NCI-H526 (cell line): ENCODE measurements around the gene RBBP4.
"Not testable (repeated sequence)": the region's sequence is repeated elsewhere in the genome, so short reads cannot be mapped to it uniquely, and the experiment has no call there.

Source experiments
- DNase-seq, 2 experiments: peaks; one replicate each; lab custom pipeline; 2025; lab: John Stamatoyannopoulos, UW

The RBBP4 gene

GRCh38 chr1:32693455-32694174 is 42.6 kb downstream of the RBBP4 start:
- no peak for DNase-seq

DNA sequence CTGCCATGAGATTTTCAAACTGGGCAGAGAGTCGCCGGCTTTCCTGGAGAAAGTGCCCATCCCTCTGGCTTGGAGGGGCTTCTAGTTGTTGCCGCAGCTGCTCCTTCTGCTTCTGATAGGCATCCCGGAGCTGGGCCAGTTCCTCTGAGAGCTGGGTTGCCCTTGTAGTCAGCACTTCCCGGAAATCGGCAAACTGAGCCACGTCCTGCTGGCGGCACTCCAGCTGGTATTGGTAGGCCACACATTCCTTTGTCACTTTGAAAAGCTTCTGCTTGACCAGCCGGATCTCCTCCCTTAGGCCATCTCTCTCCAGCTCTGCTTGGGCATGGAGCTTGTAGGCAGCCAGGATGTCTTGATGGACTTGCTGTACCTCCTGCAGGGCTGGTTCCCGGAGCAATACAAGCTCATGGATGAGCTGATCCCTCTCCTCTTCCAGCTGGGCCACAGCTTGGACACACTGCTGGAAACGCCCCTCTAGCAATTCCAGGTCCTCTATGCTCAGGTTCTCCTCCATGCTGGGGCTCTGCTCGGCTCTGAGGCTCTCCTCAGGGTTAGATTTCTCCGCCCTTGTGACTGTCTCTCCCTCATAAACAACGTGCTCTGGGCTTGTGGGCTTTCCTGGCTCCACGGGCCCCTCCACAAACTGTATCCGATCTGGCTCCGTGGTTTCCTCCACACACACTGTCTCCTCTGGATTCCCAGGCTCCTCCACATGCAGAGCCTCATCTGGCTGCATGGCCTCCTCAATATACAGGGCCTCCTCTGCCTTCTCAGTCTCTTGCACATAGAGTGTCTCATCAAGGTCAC is 44.3 kb downstream of the RBBP4 start:
- no peak for DNase-seq

GRCh38 chr1:32696041-32696440 is 45.0 kb downstream of the RBBP4 start:
- no peak for DNase-seq

- DNase-seq, result not testable (repeated sequence)
Measured at GRCh38 chr1:32696996-32697395, 46.0 kb downstream of the RBBP4 start.

- no peak for DNase-seq
Measured at GRCh38 chr1:32701421-32701911, 50.5 kb downstream of the RBBP4 start.

DNA sequence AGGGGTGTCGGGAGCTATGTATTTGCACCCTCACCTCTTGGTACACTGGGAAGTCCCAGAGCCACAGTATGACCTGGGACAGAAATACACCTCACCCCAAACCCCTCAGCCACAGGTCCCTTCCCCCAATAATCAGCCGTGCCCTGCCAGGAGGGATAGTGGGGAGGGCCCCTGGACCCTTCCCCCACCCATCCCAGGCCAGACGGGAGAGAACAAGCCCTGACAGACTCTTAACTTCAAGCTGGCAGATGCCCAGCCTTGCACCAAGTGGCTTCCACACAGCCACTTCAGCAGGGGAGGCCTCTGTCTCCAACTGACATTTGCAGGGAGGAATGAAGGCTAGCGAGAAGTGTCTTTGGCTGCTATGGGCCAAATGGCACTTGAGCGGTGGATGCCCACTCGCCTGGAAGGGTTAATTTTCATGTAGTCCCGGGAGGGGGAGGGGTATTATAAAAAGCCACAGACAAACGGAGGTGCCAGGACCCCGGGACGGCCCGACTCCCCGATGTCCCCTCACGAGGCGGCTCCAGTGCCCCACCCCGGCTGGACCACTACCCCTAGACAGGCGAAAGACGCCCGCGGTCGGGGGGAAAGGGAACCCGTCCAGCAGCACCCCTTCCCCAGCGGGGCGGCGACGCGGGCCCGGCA is 51.1 kb downstream of the RBBP4 start:
- DNase-seq, result peak in 1 of 2 experiments; percentile 56

DNA sequence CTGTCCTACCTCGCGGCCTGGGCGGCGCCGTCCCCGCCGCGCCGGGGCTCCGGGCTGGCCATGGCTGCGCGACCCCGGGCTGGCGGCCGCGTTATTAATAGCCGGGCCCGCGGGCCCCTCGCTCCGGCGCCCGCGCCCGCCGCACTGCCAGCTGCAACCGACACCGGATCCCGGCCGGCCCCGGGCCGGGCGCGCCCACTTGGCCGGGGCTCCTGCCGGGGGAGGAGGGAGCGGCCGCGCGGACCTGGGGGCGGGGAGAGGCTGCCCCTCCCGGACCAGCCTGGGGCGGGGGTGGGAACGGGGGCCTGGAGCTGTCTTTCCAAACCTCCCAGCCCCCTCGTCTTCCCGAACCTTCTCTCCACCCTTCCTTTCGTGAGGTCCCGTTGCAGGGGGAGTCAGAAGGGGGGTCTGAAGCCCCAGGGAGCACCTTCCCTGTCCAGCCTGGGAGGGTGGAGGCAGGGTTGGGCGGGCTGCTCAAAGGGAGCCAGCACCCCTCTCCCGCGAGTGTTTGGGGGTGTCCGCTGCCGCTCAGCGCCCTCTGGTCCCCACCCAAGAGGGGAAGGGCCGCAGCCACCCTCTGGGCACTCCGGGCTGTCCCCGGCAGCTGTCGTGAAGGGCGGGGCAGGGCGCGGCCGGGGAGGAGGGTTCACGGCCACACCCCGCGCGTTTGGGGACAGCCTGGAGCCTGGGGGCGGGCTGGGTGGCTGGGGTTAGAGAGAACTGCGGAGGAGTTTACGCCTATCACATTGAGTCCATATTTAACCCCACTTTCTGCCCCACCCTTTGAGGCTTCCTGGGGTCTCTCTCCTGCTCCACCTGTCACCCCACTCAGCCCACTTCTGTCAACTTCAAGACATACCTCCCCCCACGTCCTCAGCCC is 51.8 kb downstream of the RBBP4 start, which contains the start of gene SYNC:
SYNC (minus strand) TSS at position 172 of the 880 bp plus-strand sequence; CDS start at position 62, 110 bp downstream.
- peak in 1 of 2 experiments; percentile 53 for DNase-seq

DNA sequence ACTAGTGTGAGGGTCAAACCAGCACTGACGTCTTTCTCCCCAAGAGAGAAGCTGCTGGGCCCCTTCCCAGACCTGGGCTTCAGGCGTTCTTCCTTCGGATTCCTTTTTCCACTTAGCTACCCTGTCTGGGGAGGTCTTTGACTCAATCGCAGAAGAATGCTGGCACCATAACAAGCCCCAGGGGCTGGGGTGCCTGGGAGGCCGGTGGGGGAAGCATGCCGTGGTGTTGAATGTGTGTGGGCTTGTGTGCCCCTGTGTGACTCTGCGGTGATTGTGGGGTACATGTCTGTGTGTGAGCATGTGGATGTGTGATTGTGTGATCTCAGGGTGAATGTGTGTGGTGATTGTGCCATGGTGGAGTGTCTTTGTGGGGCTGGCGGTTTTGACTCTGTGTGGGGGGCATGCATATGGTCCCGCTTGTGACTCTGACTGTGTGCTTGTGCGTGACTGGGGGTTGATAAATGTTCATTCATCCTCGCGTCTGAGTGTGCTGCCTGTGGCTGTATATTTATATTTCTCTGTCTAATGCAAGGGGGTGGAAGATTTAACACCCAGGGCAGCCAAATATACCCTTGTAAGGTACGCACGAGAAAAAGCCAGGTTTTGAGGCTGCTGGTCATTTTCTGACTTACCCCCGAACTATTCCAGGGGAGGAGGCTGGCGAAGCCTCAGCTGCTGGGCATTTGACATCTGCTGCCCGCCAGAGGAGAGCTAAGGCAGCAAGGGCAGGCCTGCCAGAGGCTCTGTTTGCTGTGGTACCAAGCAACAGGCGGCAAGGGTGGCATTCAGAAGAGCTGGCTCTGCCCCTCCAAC is 52.7 kb downstream of the RBBP4 start:
- DNase-seq, result no peak

DNA sequence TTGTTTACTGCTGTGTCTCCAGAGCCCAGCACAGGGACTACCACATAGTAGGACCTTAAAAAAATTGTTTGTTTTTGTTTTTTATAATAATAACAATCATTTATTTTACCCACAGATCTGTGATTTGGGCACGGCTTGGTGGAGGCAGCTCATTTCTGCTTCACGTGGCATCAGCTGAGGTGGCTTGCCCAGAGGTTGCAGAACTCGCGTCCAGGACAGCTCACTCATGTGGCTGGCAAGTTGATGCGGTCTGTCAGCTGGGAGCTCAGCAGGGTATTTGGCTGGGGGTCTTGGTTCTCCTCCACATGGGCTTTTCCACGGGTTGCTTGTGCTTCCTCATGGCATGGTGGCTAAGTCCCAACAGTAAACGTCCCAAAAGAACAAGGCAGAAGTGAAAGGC is 54.5 kb downstream of the RBBP4 start:
- no peak for DNase-seq

DNA sequence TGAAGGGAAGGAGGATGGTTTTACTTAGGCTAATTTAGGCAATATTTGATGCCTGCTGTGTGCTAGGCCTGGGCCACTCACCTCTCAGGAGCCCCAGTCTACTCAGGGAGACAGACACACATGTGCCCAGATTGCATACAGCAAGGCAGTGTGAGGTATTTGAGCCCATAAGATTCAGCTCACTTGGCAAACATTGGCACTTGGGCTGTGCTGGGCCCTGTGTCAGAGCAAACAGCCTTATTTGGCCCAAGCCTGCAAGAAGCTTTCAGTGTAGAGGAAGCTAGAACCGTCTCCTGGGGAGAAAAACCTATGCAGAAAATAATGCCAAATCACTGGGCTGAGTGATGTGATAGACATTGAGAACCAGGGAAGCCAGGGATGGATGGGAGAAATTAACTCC is 55.5 kb downstream of the RBBP4 start:
- DNase-seq, result no peak

DNA sequence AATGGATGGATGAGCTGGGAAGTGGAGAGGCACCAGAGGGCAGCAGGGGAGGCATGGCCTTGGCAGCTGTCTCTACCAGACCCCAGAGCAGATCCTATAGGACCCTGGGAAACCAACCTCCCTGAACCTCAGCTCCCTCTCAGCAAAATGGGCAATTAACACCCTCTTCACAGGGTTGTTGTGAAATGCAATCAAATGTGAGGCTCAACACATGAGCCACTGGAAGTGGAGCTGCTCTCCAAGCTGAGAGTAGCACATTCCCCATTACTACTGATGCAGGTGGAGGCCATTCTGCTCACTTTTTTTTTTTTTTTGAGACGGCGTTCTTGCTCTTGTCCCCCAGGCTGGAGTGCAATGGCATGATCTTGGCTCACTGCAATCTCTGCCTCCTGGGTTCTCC is 58.1 kb downstream of the RBBP4 start:
- no peak for DNase-seq

GRCh38 chr1:32709476-32709875 is 58.5 kb downstream of the RBBP4 start:
- no peak for DNase-seq

- DNase-seq, result not testable (repeated sequence)
Measured at GRCh38 chr1:32711221-32711620, 60.2 kb downstream of the RBBP4 start.

GRCh38 chr1:32713081-32713480 is 62.1 kb downstream of the RBBP4 start:
- no peak for DNase-seq

DNA sequence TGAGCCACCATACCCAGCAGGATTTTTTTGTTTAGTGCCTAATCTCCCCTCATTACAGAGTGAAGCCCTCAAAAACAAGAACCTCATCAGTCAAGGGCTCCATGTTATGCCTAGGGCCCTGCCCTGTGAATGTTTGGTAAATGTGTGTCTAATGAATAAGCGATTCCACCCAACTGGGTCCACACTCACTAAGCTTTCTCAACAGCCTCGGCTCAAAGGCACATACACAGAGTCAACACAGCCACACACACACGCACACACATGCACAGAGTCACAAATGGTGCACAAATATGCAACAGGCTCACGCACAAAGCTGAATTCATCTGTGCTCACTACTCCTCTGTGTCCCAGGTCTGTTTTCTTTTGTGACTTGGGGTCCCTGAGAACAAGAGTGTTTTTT is 63.3 kb downstream of the RBBP4 start:
- no peak for DNase-seq

- no peak for DNase-seq
Measured at GRCh38 chr1:32715901-32716311, 64.9 kb downstream of the RBBP4 start.

GRCh38 chr1:32716312-32717148 is 65.5 kb downstream of the RBBP4 start:
- peak; percentile 98 to 99 for DNase-seq

DNA sequence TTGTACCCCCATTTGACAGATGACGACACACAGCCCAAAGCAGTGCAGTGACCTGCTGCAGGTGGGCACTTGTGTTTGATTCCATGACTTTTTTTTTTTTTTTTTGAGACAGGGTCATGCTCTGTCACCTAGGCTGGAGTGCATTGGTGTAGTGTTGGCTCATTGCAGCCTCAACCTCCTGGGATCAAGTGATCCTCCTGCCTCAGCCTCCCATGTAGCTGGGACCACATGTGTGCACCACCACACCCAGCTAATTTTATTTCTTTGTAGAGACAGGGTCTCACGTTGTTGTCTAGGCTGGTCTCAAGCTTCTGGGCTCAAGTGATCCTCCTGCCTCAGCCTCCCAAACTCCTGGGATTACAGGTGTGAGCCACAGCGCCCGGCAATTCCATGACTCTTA is 66.5 kb downstream of the RBBP4 start:
- DNase-seq, result no peak

GRCh38 chr1:32718036-32718435 is 67.0 kb downstream of the RBBP4 start:
- DNase-seq, result no peak

GRCh38 chr1:32718527-32718926 is 67.5 kb downstream of the RBBP4 start:
- DNase-seq, result no peak
